GM23338 (cell line): ENCODE results near the gene HERC4. TPM values are rescaled to one million over a fixed set of nuclear protein-coding genes. Genes with fewer than 3 reads are reported as not detected.

Experiments used
- ATAC-seq: fragments of 200-7000 bp; cut with Tn5 transposase; 3 replicates; pipeline ENCODE4 v1.9.1; 2020
- DNase-seq: peaks from one replicate; pipeline ENCODE4 v3.0.0-alpha.2; 2015; ENCODE audit warnings: low spot score
- H2AFZ ChIP-seq: fragments of 200-600 bp; sonication (generic); 2 replicates; pipeline ENCODE4 v1.8.0; 2016; ENCODE audit warnings: antibody characterized with exemption, mild to moderate bottlenecking, moderate library complexity
- H3F3A ChIP-seq: fragments of 200-600 bp; sonication (generic); replicated peaks from 2 replicates; pipeline ENCODE4 v1.8.0; 2017; ENCODE audit warnings: antibody characterized with exemption, mixed run types, low read depth
- H3K27ac ChIP-seq: fragments of 200-600 bp; sonication (generic); 2 replicates; pipeline ENCODE4 v1.6.1; 2016; ENCODE audit warnings: low read depth
- H3K27me3 ChIP-seq: fragments of 200-600 bp; sonication (generic); 2 replicates; pipeline ENCODE4 v1.8.0; 2016; ENCODE audit warnings: mild to moderate bottlenecking, mixed run types, moderate library complexity; ENCODE audit not compliant: insufficient read depth
- H3K36me3 ChIP-seq: fragments of 200-600 bp; sonication (generic); 2 replicates; pipeline ENCODE4 v1.8.0; 2016; ENCODE audit warnings: mild to moderate bottlenecking; ENCODE audit not compliant: insufficient read depth
- H3K4me1 ChIP-seq: fragments of 200-600 bp; sonication (generic); 2 replicates; pipeline ENCODE4 v1.8.0; 2016; ENCODE audit warnings: mild to moderate bottlenecking, moderate library complexity; ENCODE audit not compliant: insufficient read depth
- H3K4me2 ChIP-seq: fragments of 200-600 bp; sonication (generic); 2 replicates; pipeline ENCODE4 v1.7.1; 2017; ENCODE audit warnings: mixed run types
- H3K4me3 ChIP-seq: fragments of 200-600 bp; sonication (generic); 2 replicates; pipeline ENCODE4 v1.6.1; 2016; ENCODE audit warnings: mixed run types
- H3K79me2 ChIP-seq: fragments of 200-600 bp; sonication (generic); replicated peaks from 2 replicates; pipeline ENCODE4 v1.8.0; 2017; ENCODE audit warnings: mild to moderate bottlenecking; ENCODE audit not compliant: insufficient read depth
- H3K9me2 ChIP-seq: fragments of 200-600 bp; sonication (generic); 2 replicates; pipeline ENCODE4 v1.8.0; 2017; ENCODE audit not compliant: insufficient read depth
- H4K20me1 ChIP-seq: fragments of 200-600 bp; sonication (generic); replicated peaks from 2 replicates; pipeline ENCODE4 v1.8.0; 2017; ENCODE audit warnings: mild to moderate bottlenecking; ENCODE audit not compliant: insufficient read depth
- H3K27ac Mint-ChIP-seq: 2 replicates; pipeline ENCODE4 v1.8.0; 2020; ENCODE audit warnings: inconsistent platforms, mild to moderate bottlenecking, moderate library complexity, mixed read lengths
- H3K27me3 Mint-ChIP-seq: 3 replicates; pipeline ENCODE4 v1.8.0; 2022; ENCODE audit warnings: low read depth, mild to moderate bottlenecking, moderate library complexity, mixed read lengths, inconsistent platforms; ENCODE audit not compliant: insufficient read depth, poor library complexity
- H3K36me3 Mint-ChIP-seq: 3 replicates; pipeline ENCODE4 v1.8.0; 2021; ENCODE audit warnings: low read depth, mild to moderate bottlenecking, inconsistent platforms, moderate library complexity, mixed read lengths
- H3K4me1 Mint-ChIP-seq: 3 replicates; pipeline ENCODE4 v1.8.0; 2020; ENCODE audit warnings: mild to moderate bottlenecking, inconsistent platforms, mixed read lengths
- H3K4me3 Mint-ChIP-seq: 3 replicates; pipeline ENCODE4 v1.8.0; 2021; ENCODE audit warnings: moderate library complexity, mild to moderate bottlenecking, inconsistent platforms, mixed read lengths
- H3K9me3 Mint-ChIP-seq: 3 replicates; pipeline ENCODE4 v1.8.0; 2020; ENCODE audit warnings: moderate library complexity, mild to moderate bottlenecking, inconsistent platforms, mixed read lengths
- CREB1 ChIP-seq: fragments of 250-450 bp; sonication (Bioruptor Pico); IDR thresholded peaks from 2 replicates; pipeline ENCODE4 v1.5.0; 2020; ENCODE audit warnings: low read depth, mild to moderate bottlenecking, moderate library complexity
- CTCF ChIP-seq, 2 experiments: fragments of 200-600 bp in 1 of 2; sonication (generic) in 1 of 2; conservative IDR thresholded peaks; 2 replicates each; pipeline versions ENCODE4 v1.5.1 to v1.6.1; 2016 to 2017; ENCODE audit warnings: antibody characterized with exemption in 2 of 2, low read depth in 2 of 2, mild to moderate bottlenecking in 2 of 2, moderate library complexity in 1 of 2
- ETS1 ChIP-seq: IDR thresholded peaks from 2 replicates; pipeline ENCODE4 v1.6.1; 2016; ENCODE audit warnings: antibody characterized with exemption
- EZH2 ChIP-seq: fragments of 200-600 bp; sonication (generic); IDR thresholded peaks from one replicate; pipeline ENCODE4 v1.8.0; 2017; ENCODE audit warnings: antibody characterized with exemption, mild to moderate bottlenecking, low read depth; ENCODE audit not compliant: unreplicated experiment
- EZH2phosphoT487 ChIP-seq: fragments of 200-600 bp; sonication (generic); IDR thresholded peaks from one replicate; pipeline ENCODE4 v1.8.1; 2018; ENCODE audit warnings: antibody characterized with exemption; ENCODE audit not compliant: unreplicated experiment
- JUNB ChIP-seq: IDR thresholded peaks from one replicate; pipeline ENCODE4 v1.6.1; 2016; ENCODE audit warnings: antibody characterized with exemption; ENCODE audit not compliant: unreplicated experiment
- NANOG ChIP-seq: IDR thresholded peaks from 2 replicates; pipeline ENCODE4 v1.6.1; 2016; ENCODE audit warnings: antibody characterized with exemption, borderline replicate concordance
- POLR2AphosphoS5 ChIP-seq: IDR thresholded peaks from 2 replicates; pipeline ENCODE4 v1.6.1; 2016; ENCODE audit warnings: antibody characterized with exemption, low read depth
- REST ChIP-seq: IDR thresholded peaks from one replicate; pipeline ENCODE4 v1.6.1; 2018; ENCODE audit warnings: antibody characterized with exemption; ENCODE audit not compliant: unreplicated experiment
- ZNF114 ChIP-seq: fragments of 250-450 bp; sonication (Bioruptor Pico); IDR thresholded peaks from 2 replicates; pipeline ENCODE4 v1.5.0; 2020; ENCODE audit warnings: mild to moderate bottlenecking, moderate library complexity
- ZNF331 ChIP-seq: fragments of 250-450 bp; sonication (Bioruptor Pico); IDR thresholded peaks from 2 replicates; pipeline ENCODE4 v1.5.0; 2020; ENCODE audit warnings: low read depth, mild to moderate bottlenecking, moderate library complexity
- polyA plus RNA-seq: library from polyadenylated mRNA; unstranded; fragments of >200 nt; fragmentation: Nextera tagmentation; extraction: Ambion mirVana; gene quantifications from 2 replicates; pipeline ENCODE4 v1.2.1, GENCODE V29; 2016
- total RNA-seq: library from RNA; depleted of rRNA; stranded (reverse); fragments of >200 nt; shearing (Covaris generic); gene quantifications from 2 replicates; pipeline ENCODE4 v1.2.3, GENCODE V29; 2014

HERC4 gene
- total and polyA plus RNA-seq, 2 experiments from 2014 or later, result 20.1 to 67.2 TPM

GRCh38 chr10:68081916-68082315, 6.8 kb upstream of the HERC4 start:
- Histone ChIP-seq H3K9me2 (no peaks in the 10 kb centered on the region), H3K4me3 (no peak overlapping the region), H3K4me1 (peaks cover 4% of the 10 kb centered on the region; the same call in 1 of the 2 replicates), H4K20me1 (no peaks in the 10 kb centered on the region), H3K27me3 (no peaks in the 10 kb centered on the region), H3K27ac (no peak overlapping the region), H2AFZ (no peak overlapping the region), H3K4me2 (no peak overlapping the region), H3K36me3 (no peaks in the 10 kb centered on the region), H3K79me2 (no peaks in the 10 kb centered on the region), H3F3A (peaks cover 6% of the 10 kb centered on the region)
- ATAC-seq, result peak; percentile 83
- no peak overlapping the region for H3K4me3 Mint-ChIP-seq
- no peaks in the 10 kb centered on the region; the same call in 2 of the 3 replicates for H3K9me3 Mint-ChIP-seq
- H3K27ac Mint-ChIP-seq, result no peak overlapping the region
- H3K4me1 Mint-ChIP-seq, result peaks cover 12% of the 10 kb centered on the region; the same call in 2 of the 3 replicates
- no peaks in the 10 kb centered on the region for H3K27me3 Mint-ChIP-seq
- no peak for TF ChIP-seq ZNF114 (CRISPR knock-in tag)
- no peak for TF ChIP-seq EZH2
- no peak for TF ChIP-seq NANOG
- TF ChIP-seq ETS1, result no peak
- no peak for TF ChIP-seq POLR2AphosphoS5
- no peak for TF ChIP-seq JUNB
- TF ChIP-seq CREB1, result no peak
- TF ChIP-seq EZH2phosphoT487, result no peak
- TF ChIP-seq CTCF (conservative IDR thresholded peaks at IDR 0.05; ENCODE audit: low read depth in 2 of 2), result no peak
- no peak for TF ChIP-seq REST
- no peak for TF ChIP-seq ZNF331 (CRISPR knock-in tag)
- no peaks in the 10 kb centered on the region for H3K36me3 Mint-ChIP-seq
- peak; percentile 19 for DNase-seq
